AG09309 (cell line): ENCODE results near the gene RAMP2.

Experiments used
- DNase-seq: peaks from one replicate; pipeline ENCODE4 v3.0.0-alpha.2; 2010; ENCODE audit warnings: low read depth
- H3K4me3 ChIP-seq: 2 replicates; pipeline ENCODE4 v1.5.1; 2011; ENCODE audit warnings: mild to moderate bottlenecking, low read depth, low read length, moderate library complexity; ENCODE audit not compliant: control insufficient read depth
- CTCF ChIP-seq: IDR thresholded peaks from 2 replicates; pipeline ENCODE4 v1.5.1; 2011; ENCODE audit warnings: mild to moderate bottlenecking, low read depth, low read length, inconsistent platforms; ENCODE audit not compliant: insufficient read depth, control insufficient read depth; ENCODE audit errors: missing control alignments

Gene RAMP2

GRCh38 chr17:42783791-42784138 lies 22.7 kb downstream of the RAMP2 start:
- H3K4me3 ChIP-seq, result no peak overlapping the region
- DNase-seq, result no peak
- TF ChIP-seq CTCF, result no peak

GRCh38 chr17:42784409-42784808 lies 23.4 kb downstream of the RAMP2 start:
- no peak overlapping the region for H3K4me3 ChIP-seq
- DNase-seq, result no peak
- no peak for TF ChIP-seq CTCF

DNA sequence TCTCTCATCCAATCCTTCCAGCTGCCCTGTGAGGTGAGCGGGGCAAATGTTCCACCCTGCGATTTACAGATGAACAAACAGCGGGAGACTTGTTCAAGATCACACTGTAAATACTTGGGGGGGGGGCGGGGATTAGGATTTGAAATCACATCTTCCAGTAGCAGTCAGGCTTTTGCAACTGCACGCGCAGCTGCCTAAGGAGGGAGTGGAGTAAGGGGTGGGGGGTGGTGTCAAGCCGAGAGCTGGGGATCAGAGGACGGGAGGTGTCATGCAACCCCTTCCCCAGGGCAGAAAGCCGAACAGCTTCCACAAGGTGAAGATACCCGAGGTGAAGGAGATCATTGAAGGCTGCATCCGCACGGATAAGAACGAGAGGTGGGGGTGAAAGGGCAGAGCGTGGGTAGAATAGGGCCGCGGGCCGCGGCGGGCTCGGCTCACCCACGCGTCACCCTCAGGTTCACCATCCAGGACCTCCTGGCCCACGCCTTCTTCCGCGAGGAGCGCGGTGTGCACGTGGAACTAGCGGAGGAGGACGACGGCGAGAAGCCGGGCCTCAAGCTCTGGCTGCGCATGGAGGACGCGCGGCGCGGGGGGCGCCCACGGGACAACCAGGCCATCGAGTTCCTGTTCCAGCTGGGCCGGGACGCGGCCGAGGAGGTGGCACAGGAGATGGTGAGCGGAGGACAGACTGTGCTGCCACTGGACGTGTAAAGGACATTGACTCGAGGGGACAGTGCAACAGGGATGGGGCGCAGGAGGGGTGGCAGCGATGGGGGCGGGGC lies 24.0 kb downstream of the RAMP2 start:
- H3K4me3 ChIP-seq, result no peak overlapping the region
- no peak for TF ChIP-seq CTCF
- DNase-seq, result no peak

- DNase-seq, result no peak
- TF ChIP-seq CTCF, result no peak
- H3K4me3 ChIP-seq, result no peak overlapping the region
Observed at GRCh38 chr17:42787266-42787665, 26.2 kb downstream of the RAMP2 start.

DNA sequence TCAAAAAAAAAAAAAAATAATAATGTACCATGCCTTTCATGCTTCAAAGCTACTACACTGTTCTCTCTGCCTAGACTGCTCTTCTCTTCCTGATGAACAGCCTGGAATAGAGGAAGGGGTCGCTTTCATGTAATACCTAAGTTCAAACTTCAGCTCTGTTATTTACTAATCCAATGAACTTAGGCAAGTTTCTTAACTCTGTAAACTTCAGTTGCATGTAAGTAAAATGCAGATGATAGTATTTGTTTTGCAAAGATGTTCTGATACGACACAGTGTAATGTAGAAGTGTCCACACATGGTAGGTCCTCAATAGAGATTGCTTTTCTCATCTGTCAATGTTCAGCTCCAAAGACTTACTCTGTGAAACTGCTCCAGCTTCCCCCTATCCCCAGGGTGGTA lies 30.9 kb downstream of the RAMP2 start:
- TF ChIP-seq CTCF, result no peak
- no peak overlapping the region for H3K4me3 ChIP-seq
- no peak for DNase-seq

GRCh38 chr17:42792545-42792944 lies 31.5 kb downstream of the RAMP2 start:
- no peak for TF ChIP-seq CTCF
- no peak for DNase-seq
- H3K4me3 ChIP-seq, result no peak overlapping the region
